NOMO-1 treated with DMSO at 0.1 percent for 48 hours (cell line): ENCODE measurements around the gene PLCL2.

Experiments
- DNase-seq: peaks from one replicate; lab custom pipeline; 2025; ENCODE audit not compliant: unreplicated experiment; lab: John Stamatoyannopoulos, UW

PLCL2 gene

GRCh38 chr3:16913264-16913580, 28.5 kb downstream of the PLCL2 start:
- DNase-seq: no peak

- no peak for DNase-seq
Measured at GRCh38 chr3:16916840-16917239, 32.1 kb downstream of the PLCL2 start.

- DNase-seq: no peak
Measured at GRCh38 chr3:16917256-16917935, 32.6 kb downstream of the PLCL2 start.

DNA sequence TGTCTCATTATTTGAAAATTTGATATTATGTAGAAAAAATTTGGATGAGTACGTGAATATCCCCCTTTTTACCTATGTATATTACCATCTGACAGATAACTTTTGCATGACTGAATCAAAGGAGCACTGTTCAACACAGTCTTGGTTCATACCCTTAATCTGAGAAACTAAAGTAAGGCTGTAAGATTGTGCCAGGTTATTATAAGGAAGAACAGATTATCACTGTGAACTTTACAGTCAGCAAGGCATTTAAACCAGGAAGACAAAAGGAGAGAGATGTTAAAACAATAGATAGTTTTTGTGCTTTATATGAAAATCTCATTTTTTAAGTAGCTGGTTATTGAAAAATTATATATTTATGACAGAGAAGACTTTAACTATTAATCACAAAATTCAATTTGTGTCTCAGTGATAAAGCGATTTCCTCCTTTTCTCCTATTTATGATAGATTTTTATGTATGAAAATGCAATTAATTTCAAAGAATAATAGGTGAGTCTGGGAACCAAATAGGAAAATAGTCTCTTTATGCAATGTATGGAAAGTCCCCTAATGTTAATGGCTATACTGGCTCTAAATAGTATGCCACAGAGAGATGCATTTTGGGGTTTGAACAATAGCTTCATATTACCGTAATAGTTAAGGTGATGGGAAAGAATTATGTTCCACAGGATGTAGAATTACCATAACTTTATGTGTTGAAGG, 33.4 kb downstream of the PLCL2 start:
- DNase-seq: no peak

GRCh38 chr3:16918683-16919025, 33.9 kb downstream of the PLCL2 start:
- DNase-seq: no peak

- no peak for DNase-seq
Measured at GRCh38 chr3:16923112-16923511, 38.4 kb downstream of the PLCL2 start.

DNA sequence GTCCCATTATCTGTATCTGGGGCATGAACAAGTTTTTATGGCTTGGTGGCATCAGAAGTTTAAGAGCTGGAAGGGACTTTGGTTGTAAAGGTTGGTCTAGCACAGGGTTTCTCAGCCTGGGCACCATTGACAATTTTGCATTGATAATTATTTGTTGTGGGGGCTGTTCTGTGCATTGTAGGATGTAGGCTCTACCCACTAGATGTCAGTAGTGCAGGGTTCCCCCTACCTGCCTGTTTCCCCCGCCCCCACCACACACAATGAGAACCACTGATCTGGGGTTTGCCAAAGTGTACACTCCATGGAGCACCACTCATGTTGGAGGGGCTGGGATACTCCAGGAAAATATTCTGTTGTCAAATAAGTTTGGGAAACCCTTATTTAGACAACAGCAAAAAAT, 42.7 kb downstream of the PLCL2 start:
- DNase-seq: no peak

- DNase-seq: peak; percentile 11
Measured at GRCh38 chr3:16928386-16929132, 43.8 kb downstream of the PLCL2 start.

DNA sequence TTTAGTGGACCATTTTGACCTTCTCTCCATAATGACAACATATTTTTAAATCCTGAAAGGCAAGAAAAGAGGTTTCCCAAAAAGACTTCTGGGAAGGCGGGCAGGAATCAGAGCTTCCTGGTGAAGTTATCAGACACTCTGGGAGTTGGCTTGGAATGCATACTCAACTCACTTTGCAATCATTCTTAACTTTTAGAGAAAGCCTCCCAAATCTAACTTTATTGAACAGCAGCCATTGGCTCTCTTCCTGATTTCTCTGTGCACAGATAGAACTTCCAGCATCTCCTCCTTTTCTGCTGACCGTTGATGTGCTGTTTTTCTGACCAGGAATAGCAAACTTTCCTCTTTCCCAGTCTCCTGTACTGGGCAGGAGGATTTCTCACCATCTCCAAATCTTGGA, 44.6 kb downstream of the PLCL2 start:
- DNase-seq: no peak

GRCh38 chr3:16932877-16933276, 48.1 kb downstream of the PLCL2 start:
- no peak for DNase-seq

GRCh38 chr3:16935781-16936180, 51.0 kb downstream of the PLCL2 start:
- no peak for DNase-seq

- DNase-seq: no peak
Measured at GRCh38 chr3:16936233-16936632, 51.5 kb downstream of the PLCL2 start.

- DNase-seq: no peak
Measured at GRCh38 chr3:16936676-16937230, 52.0 kb downstream of the PLCL2 start.

GRCh38 chr3:16937326-16937845, 52.6 kb downstream of the PLCL2 start:
- peak; percentile 5 for DNase-seq

DNA sequence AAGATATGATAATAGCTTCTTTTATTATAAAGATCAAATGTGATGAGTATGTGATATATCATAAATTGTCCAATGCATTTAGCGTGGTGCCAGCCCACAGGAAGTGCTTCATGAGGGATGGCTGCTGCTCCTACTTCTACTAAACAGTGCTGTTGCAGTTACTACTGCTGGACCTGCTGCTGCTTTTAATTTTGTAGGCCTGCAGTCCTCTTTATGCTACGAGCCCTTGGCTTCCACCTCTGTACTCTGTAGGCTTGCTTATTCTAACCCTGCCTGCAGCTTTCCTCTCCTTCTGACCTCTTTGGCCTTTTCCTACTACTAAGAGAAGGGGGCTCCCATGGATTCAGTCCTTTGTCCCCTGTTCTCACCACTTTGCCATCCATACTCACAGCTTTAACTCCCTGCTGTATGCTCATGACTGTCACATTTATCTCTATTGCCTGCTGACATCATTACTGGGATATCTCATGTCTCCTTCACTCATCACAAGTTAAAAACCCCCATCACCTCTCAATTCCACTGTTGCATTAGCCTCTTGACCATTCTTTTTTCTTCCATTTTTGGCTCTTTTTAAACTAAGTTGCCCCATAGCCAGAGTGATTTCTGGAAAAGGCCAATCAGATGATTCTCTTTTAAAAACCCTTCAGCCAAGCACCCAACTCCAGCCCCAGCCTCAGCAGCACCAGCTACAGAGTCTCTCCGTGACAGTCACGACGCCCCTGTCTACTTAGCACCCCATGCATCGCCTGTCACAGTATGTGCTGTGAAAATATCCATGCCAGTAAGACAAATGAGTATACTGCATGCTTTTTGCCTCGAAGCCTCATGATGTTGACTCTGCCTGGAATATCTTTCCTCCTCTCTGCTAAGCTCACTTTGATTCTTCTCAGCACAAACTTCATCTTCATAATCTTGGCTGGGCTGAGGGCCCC, 56.3 kb downstream of the PLCL2 start:
- DNase-seq: no peak

GRCh38 chr3:16942955-16943354, 58.2 kb downstream of the PLCL2 start:
- DNase-seq: no peak

GRCh38 chr3:16943857-16944256, 59.1 kb downstream of the PLCL2 start:
- DNase-seq: no peak

DNA sequence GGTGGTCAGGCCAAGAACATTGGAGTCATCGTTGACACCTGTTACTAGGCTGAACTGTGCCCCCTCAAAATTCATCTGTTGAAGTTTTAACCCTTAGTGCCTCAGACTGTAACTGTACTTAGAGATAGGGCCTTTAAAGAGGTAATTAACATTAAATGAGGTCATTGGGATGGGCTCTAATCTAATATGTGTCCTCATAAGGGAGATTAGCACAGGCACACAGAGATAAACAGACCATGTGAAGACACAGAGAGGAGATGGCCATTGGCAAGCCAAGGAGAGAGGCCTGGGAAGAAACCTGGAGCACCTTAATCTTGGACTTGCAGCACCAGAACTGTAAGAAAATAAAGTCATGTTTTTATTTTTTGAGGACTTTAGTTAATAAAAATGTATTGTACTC, 59.6 kb downstream of the PLCL2 start:
- DNase-seq: no peak

- DNase-seq: no peak
Measured at GRCh38 chr3:16945330-16945729, 60.6 kb downstream of the PLCL2 start.

DNA sequence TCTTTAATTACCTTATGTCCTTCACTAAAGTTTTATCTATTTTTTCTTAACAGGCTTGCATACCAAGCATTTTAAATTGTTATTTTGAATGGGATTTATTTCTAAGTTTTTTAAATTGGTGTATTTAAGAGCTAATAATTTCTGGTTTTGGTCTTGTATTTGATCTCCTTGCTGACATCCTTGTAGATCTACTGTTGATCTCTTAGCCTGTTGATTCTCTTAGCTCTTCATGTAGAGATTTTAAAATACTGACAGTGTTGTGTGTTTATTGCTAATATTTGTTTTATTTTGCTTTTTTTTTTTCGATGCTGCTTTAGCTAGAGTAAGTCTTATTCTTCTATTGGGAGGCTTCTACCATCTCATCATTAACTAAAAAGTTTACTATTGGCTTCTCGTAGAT, 65.5 kb downstream of the PLCL2 start:
- DNase-seq: no peak

- no peak for DNase-seq
Measured at GRCh38 chr3:16950845-16951244, 66.1 kb downstream of the PLCL2 start.
